ENCODE measurements around the gene PTPRG.

GRCh38 chr3:62248734-62249483 lies 687.5 kb downstream of the PTPRG start:
- TF ChIP-seq CTCF (IDR thresholded peaks at IDR 0.05) = no peak
- no peak for TF ChIP-seq POLR2A (IDR thresholded peaks at IDR 0.05)
